B cell (primary cell): ENCODE data around the gene FRMD4A. TPM values are rescaled to one million over a fixed set of nuclear protein-coding genes. Genes with fewer than 3 reads are reported as not detected.

Experiments
- ATAC-seq: fragments of 200-7000 bp; cut with Tn5 transposase; one replicate; pipeline ENCODE4 v1.10.0; 2021; ENCODE audit warnings: low read depth, mild to moderate bottlenecking, moderate number of reproducible peaks, moderate library complexity
- CTCF ChIA-PET: fragments of 350-600 bp; sonication (Branson Sonifier 250); formaldehyde crosslinking; loops from one replicate; lab custom pipeline; 2021; ENCODE audit warnings: antibody characterized with exemption, inconsistent platforms; lab: Charles Lee
- POLR2A ChIA-PET: fragments of 350-600 bp; sonication (Branson Sonifier 250); formaldehyde crosslinking; loops from one replicate; lab custom pipeline; 2021; ENCODE audit warnings: antibody characterized with exemption; lab: Charles Lee
- DNase-seq: peaks from one replicate; pipeline ENCODE4 v3.0.0; 2013
- H2AFZ ChIP-seq: 2 replicates; pipeline ENCODE4 v1.6.1; 2012; ENCODE audit warnings: mild to moderate bottlenecking, low read depth, low read length; ENCODE audit not compliant: insufficient read depth, poor library complexity, severe bottlenecking
- H3K27ac ChIP-seq, 2 donors: 1 replicate in 1 of 2; 2 replicates in 1 of 2; pipeline ENCODE4 v1.5.1; 2012 to 2013; ENCODE audit warnings: low read length in 2 of 2, mild to moderate bottlenecking in 2 of 2, moderate library complexity in 1 of 2
- H3K27me3 ChIP-seq, 4 experiments: fragments of 200-600 bp in 1 of 4; sonication (generic) in 1 of 4; replicated peaks in 1 of 4; 1 replicate in 2 of 4; 2 replicates in 2 of 4; pipeline versions ENCODE4 v1.6.1 to v1.7.0; 2013 to 2016; ENCODE audit warnings: low read length in 3 of 4, mild to moderate bottlenecking in 2 of 4, mixed read lengths in 1 of 4, moderate library complexity in 1 of 4; ENCODE audit not compliant: insufficient read depth in 4 of 4, control insufficient read depth in 3 of 4; ENCODE audit errors: control extremely low read depth in 1 of 4
- H3K36me3 ChIP-seq, 2 experiments: replicated peaks in 1 of 2; 1 replicate in 1 of 2; 2 replicates in 1 of 2; pipeline versions ENCODE4 v1.6.1 to v1.7.1; 2013; ENCODE audit warnings: low read length in 1 of 2; ENCODE audit not compliant: insufficient read depth in 2 of 2, control insufficient read depth in 1 of 2; ENCODE audit errors: control extremely low read depth in 1 of 2, extremely low read depth in 1 of 2
- H3K4me1 ChIP-seq, 2 donors: fragments of 200-600 bp in 1 of 2; sonication (generic) in 1 of 2; 1 replicate in 1 of 2; 2 replicates in 1 of 2; pipeline versions ENCODE4 v1.5.1 to v1.6.1; 2013 to 2017; ENCODE audit warnings: low read length in 2 of 2; ENCODE audit not compliant: control insufficient read depth in 2 of 2, insufficient read depth in 2 of 2
- H3K4me2 ChIP-seq: replicated peaks from 2 replicates; pipeline ENCODE3; 2012; ENCODE audit warnings: mild to moderate bottlenecking, low read depth, low read length; ENCODE audit not compliant: poor library complexity, severe bottlenecking
- H3K4me3 ChIP-seq, 5 experiments: fragments of 200-600 bp in 1 of 5; sonication (generic) in 1 of 5; 1 replicate in 3 of 5; 2 replicates in 2 of 5; pipeline versions ENCODE4 v1.5.1 to v1.7.0; 2011 to 2016; ENCODE audit warnings: low read length in 4 of 5, mild to moderate bottlenecking in 4 of 5, low read depth in 2 of 5, control low read depth in 1 of 5, moderate library complexity in 1 of 5; ENCODE audit not compliant: insufficient read depth in 1 of 5; ENCODE audit errors: control extremely low read depth in 1 of 5, extremely low read depth in 1 of 5
- H3K79me2 ChIP-seq: fragments of 200-600 bp; sonication (generic); one replicate; pipeline ENCODE4 v1.6.0; 2016; ENCODE audit warnings: low read length; ENCODE audit not compliant: control insufficient read depth, insufficient read depth
- H3K9ac ChIP-seq: fragments of 200-600 bp; sonication (generic); 2 replicates; pipeline ENCODE4 v1.6.1; 2017; ENCODE audit warnings: mild to moderate bottlenecking, low read length, moderate library complexity
- H3K9me3 ChIP-seq, 3 donors: one replicate each; pipeline versions ENCODE4 v1.6.1 to v1.7.1; 2013; ENCODE audit warnings: low read length in 2 of 3; ENCODE audit not compliant: control insufficient read depth in 2 of 3, insufficient read depth in 1 of 3; ENCODE audit errors: control extremely low read depth in 1 of 3
- H4K20me1 ChIP-seq: 2 replicates; pipeline ENCODE4 v1.6.0; 2012; ENCODE audit warnings: mild to moderate bottlenecking, low read length; ENCODE audit not compliant: insufficient read depth, control insufficient read depth, poor library complexity, severe bottlenecking
- H3K27ac Mint-ChIP-seq: one replicate; pipeline ENCODE4 v1.8.0; 2021; ENCODE audit warnings: mixed read lengths
- H3K27me3 Mint-ChIP-seq: one replicate; pipeline ENCODE4 v1.8.0; 2021; ENCODE audit warnings: mixed read lengths
- H3K4me1 Mint-ChIP-seq: one replicate; pipeline ENCODE4 v1.8.0; 2021; ENCODE audit warnings: mixed read lengths
- H3K4me3 Mint-ChIP-seq: one replicate; pipeline ENCODE4 v1.8.0; 2021; ENCODE audit warnings: mixed read lengths
- H3K9me3 Mint-ChIP-seq: one replicate; pipeline ENCODE4 v1.8.0; 2022; ENCODE audit warnings: mixed read lengths; ENCODE audit not compliant: insufficient read depth
- EZH2 ChIP-seq: IDR thresholded peaks from 2 replicates; pipeline ENCODE4 v1.6.1; 2012; ENCODE audit warnings: borderline replicate concordance, low read depth, mild to moderate bottlenecking, moderate library complexity, low read length; ENCODE audit not compliant: insufficient read depth, poor library complexity, severe bottlenecking
- whole genome bisulfite sequencing: methylation state at CpG from one replicate; pipeline ENCODE4 v1.1.5; 2013; ENCODE audit warnings: missing lambda C conversion rate; ENCODE audit not compliant: insufficient coverage; 5-methylcytosine and 5-hydroxymethylcytosine counted together
- intact Hi-C: fragments of 100-400 bp; cut with micrococcal nuclease; formaldehyde crosslinking; loops from one replicate; pipeline ENCODE4 v1.10.0; 2022
- polyA plus RNA-seq: library from polyadenylated mRNA; depleted of rRNA; stranded (reverse); fragments of >200 nt; gene quantifications from 2 replicates; pipeline ENCODE4 v1.2.3, GENCODE V29; 2012
- total RNA-seq, 2 donors: library from RNA; stranded (reverse); fragments of 120-200 nt in 1 of 2; gene quantifications; 1 replicate in 1 of 2; 2 replicates in 1 of 2; pipeline versions ENCODE4 v1.2.3 to v1.2.4, GENCODE V29; 2013 to 2022
- TF ChIP-seq, protein P1 (sequence below): fragments of 200-600 bp; IDR thresholded peaks from one replicate; pipeline ENCODE4 v1.8.0; 2022; ENCODE audit warnings: antibody characterized with exemption, mild to moderate bottlenecking

Gene FRMD4A
- total and polyA plus RNA-seq, 2 donors (not counting 1 experiment from before 2014, with no cell fraction given): 0.76 to 3.4 TPM

DNA sequence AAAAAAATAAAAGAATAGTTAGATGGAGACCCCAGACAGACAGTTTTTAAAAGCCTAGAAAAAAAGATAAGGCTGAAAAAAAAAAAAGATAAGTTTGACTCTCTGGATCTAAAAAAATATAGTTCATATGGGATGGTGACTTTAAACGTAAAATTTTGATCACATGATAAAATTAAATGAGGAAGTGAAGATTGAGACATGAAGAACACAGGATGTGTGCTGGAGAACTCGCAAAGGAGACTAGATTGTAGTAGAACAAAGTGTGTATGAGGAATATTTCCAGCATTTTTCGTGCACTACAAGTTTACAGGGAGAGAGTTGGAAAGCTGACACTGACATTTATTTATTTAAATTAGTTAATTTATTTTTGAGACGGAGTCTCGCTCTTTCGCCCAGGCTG lies 457.5 kb downstream of the FRMD4A start:
- intact Hi-C loops: loop anchor here (5.0 kb wide), 1 partner anchor 86 kb away; no protein-coding TSS in a partner anchor
- Histone ChIP-seq H3K79me2 (no peaks in the 10 kb centered on the region), H3K9me3 (no peaks in the 10 kb centered on the region), H2AFZ (no peak overlapping the region), H3K27ac (peak overlapping the region; percentile 75 to 79), H4K20me1 (no peaks in the 10 kb centered on the region), H3K4me3 (peak overlapping the region in 1 of 5 experiments; percentile 33), H3K27me3 (no peaks in the 10 kb centered on the region), H3K36me3 (no peaks in the 10 kb centered on the region), H3K9ac (no peak overlapping the region), H3K4me2 (peak overlapping the region; percentile 54), H3K4me1 (peaks cover 25 to 27% of the 10 kb centered on the region in 2 donors)
- Mint-ChIP-seq H3K4me3 (peak overlapping the region; percentile 62), H3K27me3 (no peaks in the 10 kb centered on the region), H3K27ac (peak overlapping the region; percentile 66), H3K9me3 (no peaks in the 10 kb centered on the region), H3K4me1 (peaks cover 37% of the 10 kb centered on the region)
- TF ChIP-seq, protein P1, sequence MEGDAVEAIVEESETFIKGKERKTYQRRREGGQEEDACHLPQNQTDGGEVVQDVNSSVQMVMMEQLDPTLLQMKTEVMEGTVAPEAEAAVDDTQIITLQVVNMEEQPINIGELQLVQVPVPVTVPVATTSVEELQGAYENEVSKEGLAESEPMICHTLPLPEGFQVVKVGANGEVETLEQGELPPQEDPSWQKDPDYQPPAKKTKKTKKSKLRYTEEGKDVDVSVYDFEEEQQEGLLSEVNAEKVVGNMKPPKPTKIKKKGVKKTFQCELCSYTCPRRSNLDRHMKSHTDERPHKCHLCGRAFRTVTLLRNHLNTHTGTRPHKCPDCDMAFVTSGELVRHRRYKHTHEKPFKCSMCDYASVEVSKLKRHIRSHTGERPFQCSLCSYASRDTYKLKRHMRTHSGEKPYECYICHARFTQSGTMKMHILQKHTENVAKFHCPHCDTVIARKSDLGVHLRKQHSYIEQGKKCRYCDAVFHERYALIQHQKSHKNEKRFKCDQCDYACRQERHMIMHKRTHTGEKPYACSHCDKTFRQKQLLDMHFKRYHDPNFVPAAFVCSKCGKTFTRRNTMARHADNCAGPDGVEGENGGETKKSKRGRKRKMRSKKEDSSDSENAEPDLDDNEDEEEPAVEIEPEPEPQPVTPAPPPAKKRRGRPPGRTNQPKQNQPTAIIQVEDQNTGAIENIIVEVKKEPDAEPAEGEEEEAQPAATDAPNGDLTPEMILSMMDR: no peak
- TF ChIP-seq EZH2: no peak
- 0% methylated on average over 2 of the region's 6 CpGs for WGBS
- ATAC-seq (peak; percentile 69), DNase-seq (peak; percentile 69)
- ChIA-PET POLR2A (interaction anchor here (0.7 kb wide), 1 partner anchor 965 kb away, joined by 3 read pairs; the partner anchor contains the start of genes CDNF, HSPA14 and MSANTD7), CTCF (no interaction called here)

DNA sequence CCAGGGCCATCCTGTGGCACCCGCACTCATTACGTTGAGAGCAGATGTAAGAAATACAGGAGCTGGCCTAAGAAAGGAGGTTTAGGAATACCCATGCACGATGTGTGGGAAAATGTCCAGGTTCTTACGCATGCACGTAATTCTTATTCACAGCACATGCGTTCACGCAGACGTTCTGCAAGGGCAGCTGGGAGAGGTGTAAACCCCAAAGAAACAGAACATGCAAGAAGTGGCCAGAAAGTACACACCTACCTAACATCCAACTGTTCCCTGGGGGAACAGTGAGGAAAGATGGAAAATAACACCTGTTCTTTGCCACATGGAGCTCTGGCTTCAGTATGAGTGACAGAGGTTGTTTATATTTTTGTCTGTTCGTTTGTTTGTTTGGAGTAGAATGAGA lies 458.3 kb downstream of the FRMD4A start:
- Histone ChIP-seq H2AFZ (no peak overlapping the region), H3K4me3 (no peak overlapping the region), H3K27me3 (no peaks in the 10 kb centered on the region), H3K27ac (no peak overlapping the region), H3K36me3 (no peaks in the 10 kb centered on the region), H4K20me1 (no peaks in the 10 kb centered on the region), H3K9ac (no peak overlapping the region), H3K9me3 (no peaks in the 10 kb centered on the region), H3K79me2 (no peaks in the 10 kb centered on the region), H3K4me1 (peaks cover 25 to 27% of the 10 kb centered on the region in 2 donors), H3K4me2 (no peak overlapping the region)
- no peak for DNase-seq
- no peaks in the 10 kb centered on the region for H3K9me3 Mint-ChIP-seq
- no peak for TF ChIP-seq EZH2
- TF ChIP-seq, protein P1: no peak
- ChIA-PET POLR2A (interaction anchor here (0.7 kb wide), 1 partner anchor 966 kb away, joined by 3 read pairs; the partner anchor contains the start of genes CDNF, HSPA14 and MSANTD7), CTCF (no interaction called here)
- H3K4me1 Mint-ChIP-seq: peaks cover 37% of the 10 kb centered on the region
- no peaks in the 10 kb centered on the region for H3K27me3 Mint-ChIP-seq
- intact Hi-C loops: loop anchor here (5.0 kb wide), 1 partner anchor 85 kb away; no protein-coding TSS in a partner anchor
- peak overlapping the region; percentile 48 for H3K27ac Mint-ChIP-seq
- 86% methylated on average over 1 of the region's 9 CpGs for WGBS
- peak overlapping the region; percentile 42 for H3K4me3 Mint-ChIP-seq
- no peak for ATAC-seq
